Loucy (cell line): ENCODE results near the gene FPGS.
A peak's percentile ranks its signal among the peaks of the same experiment; 100 is the strongest.

ENCODE experiments used
- H2AFZ ChIP-seq: fragments of 200-600 bp; sonication (generic); 2 replicates; pipeline ENCODE4 v1.6.0; 2016; ENCODE audit warnings: antibody characterized with exemption, mild to moderate bottlenecking, low read length, moderate library complexity
- H3F3A ChIP-seq: fragments of 200-600 bp; 2 replicates; pipeline ENCODE4 v1.6.0; 2016; ENCODE audit warnings: antibody characterized with exemption, low read depth, mild to moderate bottlenecking
- H3K27me3 ChIP-seq: fragments of 200-600 bp; sonication (generic); 2 replicates; pipeline ENCODE4 v1.6.1; 2014; ENCODE audit warnings: low read length, mild to moderate bottlenecking; ENCODE audit not compliant: insufficient read depth, poor library complexity, severe bottlenecking
- H3K36me3 ChIP-seq: fragments of 200-600 bp; sonication (generic); 2 replicates; pipeline ENCODE4 v1.6.1; 2016; ENCODE audit warnings: low read length; ENCODE audit not compliant: insufficient read depth
- H3K4me1 ChIP-seq: fragments of 200-600 bp; sonication (generic); 2 replicates; pipeline ENCODE4 v1.5.1; 2014; ENCODE audit warnings: low read length, mild to moderate bottlenecking; ENCODE audit not compliant: insufficient read depth, poor library complexity, severe bottlenecking
- H3K4me2 ChIP-seq: fragments of 200-600 bp; sonication (generic); 2 replicates; pipeline ENCODE4 v1.6.0; 2014; ENCODE audit warnings: antibody characterized with exemption, low read length, low read depth, mild to moderate bottlenecking; ENCODE audit not compliant: poor library complexity, severe bottlenecking
- H3K4me3 ChIP-seq: fragments of 200-600 bp; sonication (generic); 2 replicates; pipeline ENCODE4 v1.5.1; 2014; ENCODE audit warnings: low read length, mild to moderate bottlenecking, mixed read lengths; ENCODE audit not compliant: poor library complexity, severe bottlenecking
- H3K79me2 ChIP-seq: fragments of 200-600 bp; sonication (generic); 2 replicates; pipeline ENCODE4 v1.6.1; 2014; ENCODE audit warnings: low read length; ENCODE audit not compliant: insufficient read depth
- H3K9ac ChIP-seq: fragments of 200-600 bp; sonication (generic); 2 replicates; pipeline ENCODE4 v1.6.0; 2014; ENCODE audit warnings: mild to moderate bottlenecking, low read depth, low read length, moderate library complexity; ENCODE audit not compliant: poor library complexity, severe bottlenecking
- H3K9me2 ChIP-seq: fragments of 200-600 bp; sonication (generic); replicated peaks from 2 replicates; pipeline ENCODE4 v1.6.1; 2016; ENCODE audit warnings: low read depth, low read length, mixed read lengths
- H3K9me3 ChIP-seq: fragments of 200-600 bp; sonication (generic); 2 replicates; pipeline ENCODE4 v1.6.1; 2014; ENCODE audit warnings: mild to moderate bottlenecking, antibody characterized with exemption, low read length, low read depth; ENCODE audit not compliant: insufficient read depth
- H4K20me1 ChIP-seq: fragments of 200-600 bp; sonication (generic); 2 replicates; pipeline ENCODE4 v1.6.0; 2014; ENCODE audit warnings: antibody characterized with exemption, low read length, mild to moderate bottlenecking; ENCODE audit not compliant: insufficient read depth, poor library complexity, severe bottlenecking
- EZH2phosphoT487 ChIP-seq: fragments of 200-600 bp; IDR thresholded peaks from 2 replicates; pipeline ENCODE4 v1.6.1; 2018; ENCODE audit warnings: antibody characterized with exemption, mild to moderate bottlenecking, moderate library complexity, borderline replicate concordance
- TF ChIP-seq, protein P1 (sequence below): fragments of 200-600 bp; sonication (generic); conservative IDR thresholded peaks from 2 replicates; pipeline ENCODE4 v1.5.1; 2014; ENCODE audit warnings: mild to moderate bottlenecking, antibody characterized with exemption, low read length

The FPGS gene

DNA sequence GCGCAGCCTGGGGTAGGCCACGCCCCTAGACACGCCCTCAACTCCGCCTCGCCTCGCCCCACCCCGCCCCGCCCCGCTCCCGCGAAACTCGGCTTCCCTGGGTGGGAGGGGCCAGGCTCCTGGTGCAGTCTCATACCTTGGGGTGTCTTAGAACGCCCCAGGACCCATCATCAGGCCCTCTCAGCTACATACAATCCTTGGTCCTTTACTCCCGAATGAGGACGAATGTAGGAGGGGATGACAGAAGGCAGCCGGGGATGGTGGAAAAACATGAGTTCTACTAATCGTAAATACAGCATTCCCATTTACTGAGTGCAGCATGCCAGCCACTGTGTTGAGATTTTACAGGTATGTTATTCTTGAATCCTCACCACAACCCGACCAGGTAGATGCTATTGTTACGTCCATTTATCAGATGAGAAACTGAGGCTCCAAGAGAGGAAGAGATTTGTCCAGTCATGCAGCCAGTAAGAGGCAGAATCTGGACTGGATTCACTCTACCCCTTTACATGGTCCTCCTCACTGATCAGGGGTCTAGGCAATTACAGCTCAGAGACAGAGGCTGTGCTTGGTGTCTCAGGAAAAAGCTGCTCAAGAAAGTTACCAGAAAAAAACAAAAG, 31.0 kb upstream of the FPGS start:
- Histone ChIP-seq H3K36me3 (peaks cover 33% of the 10 kb centered on the region; the same call in 1 of the 2 replicates), H3K9me3 (no peaks in the 10 kb centered on the region), H3K27me3 (no peaks in the 10 kb centered on the region), H3F3A (peaks cover 6% of the 10 kb centered on the region), H3K4me2 (peak overlapping the region; percentile 71), H4K20me1 (peaks cover 60% of the 10 kb centered on the region), H3K9ac (no peak overlapping the region), H3K4me1 (peaks cover 65% of the 10 kb centered on the region), H3K9me2 (no peaks in the 10 kb centered on the region), H3K4me3 (peak overlapping the region; percentile 58), H2AFZ (no peak overlapping the region), H3K79me2 (peaks cover 92% of the 10 kb centered on the region)
- TF ChIP-seq EZH2phosphoT487, result no peak
- TF ChIP-seq, protein P1, sequence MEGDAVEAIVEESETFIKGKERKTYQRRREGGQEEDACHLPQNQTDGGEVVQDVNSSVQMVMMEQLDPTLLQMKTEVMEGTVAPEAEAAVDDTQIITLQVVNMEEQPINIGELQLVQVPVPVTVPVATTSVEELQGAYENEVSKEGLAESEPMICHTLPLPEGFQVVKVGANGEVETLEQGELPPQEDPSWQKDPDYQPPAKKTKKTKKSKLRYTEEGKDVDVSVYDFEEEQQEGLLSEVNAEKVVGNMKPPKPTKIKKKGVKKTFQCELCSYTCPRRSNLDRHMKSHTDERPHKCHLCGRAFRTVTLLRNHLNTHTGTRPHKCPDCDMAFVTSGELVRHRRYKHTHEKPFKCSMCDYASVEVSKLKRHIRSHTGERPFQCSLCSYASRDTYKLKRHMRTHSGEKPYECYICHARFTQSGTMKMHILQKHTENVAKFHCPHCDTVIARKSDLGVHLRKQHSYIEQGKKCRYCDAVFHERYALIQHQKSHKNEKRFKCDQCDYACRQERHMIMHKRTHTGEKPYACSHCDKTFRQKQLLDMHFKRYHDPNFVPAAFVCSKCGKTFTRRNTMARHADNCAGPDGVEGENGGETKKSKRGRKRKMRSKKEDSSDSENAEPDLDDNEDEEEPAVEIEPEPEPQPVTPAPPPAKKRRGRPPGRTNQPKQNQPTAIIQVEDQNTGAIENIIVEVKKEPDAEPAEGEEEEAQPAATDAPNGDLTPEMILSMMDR, result no peak

DNA sequence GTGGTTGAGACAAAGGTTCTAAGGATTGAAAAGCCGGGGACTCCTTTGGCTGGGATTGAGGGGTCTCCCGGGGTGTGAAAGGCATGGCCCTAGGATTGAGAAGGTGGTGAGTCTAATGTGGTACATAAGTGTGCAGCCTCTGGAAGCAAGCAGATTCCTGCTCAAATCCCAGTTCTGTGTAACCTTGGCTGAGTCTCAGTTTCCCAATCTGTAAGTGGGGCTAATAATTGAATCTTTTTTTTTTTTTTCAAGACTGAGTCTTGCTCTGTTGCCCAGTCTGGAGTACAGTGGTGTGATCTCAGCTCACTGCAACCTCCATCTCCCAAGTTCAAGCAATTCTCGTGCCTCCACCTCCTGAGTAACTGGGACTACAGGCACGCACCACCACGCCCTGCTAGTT, 30.1 kb upstream of the FPGS start:
- no peaks in the 10 kb centered on the region for H3K9me2 ChIP-seq
- H3K27me3 ChIP-seq, result no peaks in the 10 kb centered on the region
- H3K4me1 ChIP-seq, result peaks cover 57% of the 10 kb centered on the region
- H3K9me3 ChIP-seq, result no peaks in the 10 kb centered on the region
- peaks cover 26% of the 10 kb centered on the region; the same call in 1 of the 2 replicates for H3K36me3 ChIP-seq
- H4K20me1 ChIP-seq, result peaks cover 59% of the 10 kb centered on the region
- peaks cover 92% of the 10 kb centered on the region for H3K79me2 ChIP-seq
- peak overlapping the region; percentile 71 for H3K4me2 ChIP-seq
- H2AFZ ChIP-seq, result no peak overlapping the region
- H3K4me3 ChIP-seq, result no peak overlapping the region
- H3F3A ChIP-seq, result peaks cover 6% of the 10 kb centered on the region
- no peak for TF ChIP-seq EZH2phosphoT487
- TF ChIP-seq, protein P1, result no peak
- no peak overlapping the region for H3K9ac ChIP-seq

DNA sequence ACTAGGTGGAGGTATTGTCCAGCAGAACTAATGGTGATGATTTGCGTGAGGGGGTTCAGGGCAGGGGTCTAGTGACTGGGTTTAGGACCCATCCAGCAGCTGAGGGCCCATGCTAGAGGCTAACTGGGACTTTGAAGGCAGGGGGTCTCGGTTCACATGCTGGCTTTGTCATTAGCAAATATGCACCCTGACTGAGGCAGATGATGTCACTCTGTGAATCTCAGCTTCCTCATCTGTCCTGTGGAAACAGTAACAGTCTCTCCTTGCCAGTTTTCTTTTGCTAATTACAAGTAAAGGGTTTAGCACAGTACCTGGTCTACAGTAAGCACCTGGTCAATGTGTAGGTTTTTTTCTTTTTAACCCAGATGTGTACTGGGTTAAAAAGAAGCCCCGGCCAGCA, 29.4 kb upstream of the FPGS start:
- peak overlapping the region; percentile 71 for H3K4me2 ChIP-seq
- no peak overlapping the region for H3K4me3 ChIP-seq
- H3K9me2 ChIP-seq, result no peaks in the 10 kb centered on the region
- peaks cover 92% of the 10 kb centered on the region for H3K79me2 ChIP-seq
- H3K4me1 ChIP-seq, result peaks cover 50% of the 10 kb centered on the region
- peaks cover 52% of the 10 kb centered on the region for H4K20me1 ChIP-seq
- TF ChIP-seq, protein P1, result no peak
- no peak for TF ChIP-seq EZH2phosphoT487
- peaks cover 26% of the 10 kb centered on the region; the same call in 1 of the 2 replicates for H3K36me3 ChIP-seq
- peak overlapping the region; percentile 30 for H3K9ac ChIP-seq
- peaks cover 6% of the 10 kb centered on the region for H3F3A ChIP-seq
- no peak overlapping the region for H2AFZ ChIP-seq
- no peaks in the 10 kb centered on the region for H3K9me3 ChIP-seq
- H3K27me3 ChIP-seq, result no peaks in the 10 kb centered on the region
